RWPE2 (cell line): ENCODE measurements around the gene RALGPS2.
A peak's percentile ranks its signal among the peaks of the same experiment; 100 is the strongest.

ENCODE experiments used
- ATAC-seq: fragments of 200-7000 bp; cut with Tn5 transposase; 3 replicates; pipeline ENCODE4 v1.9.1; 2021; ENCODE audit warnings: low read depth
- DNase-seq: peaks from one replicate; pipeline ENCODE4 v3.0.0-alpha.2; 2020; ENCODE audit warnings: low spot score
- H3K27ac ChIP-seq: fragments of 450-650 bp; 2 replicates; pipeline ENCODE4 v1.5.1; 2017; ENCODE audit warnings: mild to moderate bottlenecking; ENCODE audit not compliant: poor library complexity, severe bottlenecking
- H3K27me3 ChIP-seq: fragments of 250-450 bp; sonication (Bioruptor Pico); 2 replicates; pipeline ENCODE4 v1.5.1; 2021; ENCODE audit warnings: mild to moderate bottlenecking, moderate library complexity; ENCODE audit not compliant: insufficient read depth, poor library complexity, severe bottlenecking
- H3K36me3 ChIP-seq: fragments of 250-450 bp; sonication (Bioruptor Pico); 2 replicates; pipeline ENCODE4 v1.5.1; 2020; ENCODE audit warnings: low read depth, mild to moderate bottlenecking, moderate library complexity
- H3K4me1 ChIP-seq: fragments of 250-450 bp; sonication (Bioruptor Pico); 2 replicates; pipeline ENCODE4 v1.5.1; 2021; ENCODE audit warnings: mild to moderate bottlenecking, moderate library complexity; ENCODE audit not compliant: insufficient read depth, poor library complexity, severe bottlenecking
- H3K4me3 ChIP-seq: fragments of 250-450 bp; sonication (Bioruptor Pico); 2 replicates; pipeline ENCODE4 v1.5.1; 2021; ENCODE audit warnings: mild to moderate bottlenecking, moderate library complexity; ENCODE audit not compliant: severe bottlenecking
- H3K9me3 ChIP-seq: fragments of 250-450 bp; sonication (Bioruptor Pico); 2 replicates; pipeline ENCODE4 v1.5.1; 2021; ENCODE audit warnings: mild to moderate bottlenecking, moderate library complexity; ENCODE audit not compliant: severe bottlenecking
- CTCF ChIP-seq: fragments of 450-650 bp; IDR thresholded peaks from one replicate; pipeline ENCODE4 v1.5.1; 2017; ENCODE audit warnings: mild to moderate bottlenecking, moderate library complexity; ENCODE audit not compliant: poor library complexity, severe bottlenecking

Gene RALGPS2

GRCh38 chr1:178739285-178740045 is 14.4 kb downstream of the RALGPS2 start:
- H3K9me3 ChIP-seq = peaks cover 2% of the 10 kb centered on the region
- no peak overlapping the region for H3K27ac ChIP-seq
- peaks cover 4% of the 10 kb centered on the region for H3K36me3 ChIP-seq
- DNase-seq (no peak), ATAC-seq (peak; percentile 61)
- H3K4me3 ChIP-seq = no peak overlapping the region
- no peak for TF ChIP-seq CTCF
- peaks cover 10% of the 10 kb centered on the region for H3K4me1 ChIP-seq
- H3K27me3 ChIP-seq = no peaks in the 10 kb centered on the region

- H3K4me1 ChIP-seq = peaks cover 10% of the 10 kb centered on the region
- ATAC-seq (no peak), DNase-seq (no peak)
- H3K36me3 ChIP-seq = peaks cover 4% of the 10 kb centered on the region
- peaks cover 2% of the 10 kb centered on the region for H3K9me3 ChIP-seq
- no peaks in the 10 kb centered on the region for H3K27me3 ChIP-seq
- no peak overlapping the region for H3K27ac ChIP-seq
- TF ChIP-seq CTCF = no peak
- no peak overlapping the region for H3K4me3 ChIP-seq
Observed at GRCh38 chr1:178740491-178740890, 15.4 kb downstream of the RALGPS2 start.

GRCh38 chr1:178740924-178741323 is 15.9 kb downstream of the RALGPS2 start:
- Histone ChIP-seq H3K4me3 (no peak overlapping the region), H3K36me3 (peaks cover 4% of the 10 kb centered on the region), H3K9me3 (peaks cover 2% of the 10 kb centered on the region), H3K27me3 (no peaks in the 10 kb centered on the region), H3K4me1 (peaks cover 10% of the 10 kb centered on the region), H3K27ac (no peak overlapping the region)
- DNase-seq (no peak), ATAC-seq (no peak)
- no peak for TF ChIP-seq CTCF

GRCh38 chr1:178743801-178744200 is 18.8 kb downstream of the RALGPS2 start:
- H3K36me3 ChIP-seq = peaks cover 4% of the 10 kb centered on the region; the same call in 1 of the 2 replicates

More at GRCh38 chr1:178743801-178744200, 18.8 kb downstream of the RALGPS2 start:
- Histone ChIP-seq H3K27me3 (no peaks in the 10 kb centered on the region), H3K4me3 (no peak overlapping the region), H3K27ac (no peak overlapping the region), H3K4me1 (peaks cover 7% of the 10 kb centered on the region), H3K9me3 (peaks cover 2% of the 10 kb centered on the region)
- ATAC-seq (no peak), DNase-seq (no peak)
- TF ChIP-seq CTCF = no peak
